GM12878 (cell line): ENCODE data around the gene DDAH1. TPM values are rescaled to one million over a fixed set of nuclear protein-coding genes. Genes with fewer than 3 reads are reported as not detected.
A peak's percentile ranks its signal among the peaks of the same experiment; 100 is the strongest.

Source experiments
- CHD1 ChIP-seq: IDR thresholded peaks from 2 replicates; pipeline ENCODE4 v1.6.1; 2012; ENCODE audit warnings: low read depth, low read length, improper control_type of control experiment
- CHD2 ChIP-seq: IDR thresholded peaks from 2 replicates; pipeline ENCODE4 v1.6.1; 2011; ENCODE audit warnings: low read depth, low read length, improper control_type of control experiment, borderline replicate concordance
- E4F1 ChIP-seq: fragments of 450-650 bp; IDR thresholded peaks from 2 replicates; pipeline ENCODE4 v1.6.1; 2018; ENCODE audit warnings: borderline replicate concordance, mild to moderate bottlenecking; ENCODE audit not compliant: partially characterized antibody
- ETV6 ChIP-seq, 2 experiments: fragments of 450-650 bp in 1 of 2; IDR thresholded peaks in 1 of 2; conservative IDR thresholded peaks in 1 of 2; 2 replicates each; pipeline ENCODE4 v1.6.1; 2014; ENCODE audit warnings: antibody characterized with exemption in 1 of 2, borderline replicate concordance in 1 of 2, low read depth in 1 of 2, mild to moderate bottlenecking in 1 of 2, moderate library complexity in 1 of 2
- HDAC6 ChIP-seq: fragments of 200-600 bp; sonication (generic); IDR thresholded peaks from one replicate; pipeline ENCODE4 v1.8.0; 2017; ENCODE audit warnings: antibody characterized with exemption; ENCODE audit not compliant: unreplicated experiment
- HSF1 ChIP-seq: fragments of 150-350 bp; IDR thresholded peaks from 2 replicates; pipeline ENCODE4 v1.6.1; 2014; ENCODE audit warnings: mild to moderate bottlenecking, low read depth, low read length
- IKZF1 ChIP-seq: fragments of 450-650 bp; conservative IDR thresholded peaks from 2 replicates; pipeline ENCODE4 v1.6.1; 2017; ENCODE audit warnings: antibody characterized with exemption, mild to moderate bottlenecking
- NR2F1 ChIP-seq: fragments of 450-650 bp; conservative IDR thresholded peaks from 2 replicates; pipeline ENCODE4 v1.6.1; 2017; ENCODE audit warnings: mild to moderate bottlenecking
- RELB ChIP-seq: fragments of 450-650 bp; IDR thresholded peaks from 2 replicates; pipeline ENCODE4 v1.6.1; 2017; ENCODE audit warnings: low read depth, mild to moderate bottlenecking, moderate library complexity
- SKIL ChIP-seq: fragments of 450-650 bp; IDR thresholded peaks from 2 replicates; pipeline ENCODE4 v1.6.1; 2017; ENCODE audit warnings: mild to moderate bottlenecking, low read depth, inconsistent platforms; ENCODE audit not compliant: poor library complexity, severe bottlenecking
- SP1 ChIP-seq: IDR thresholded peaks from one replicate; pipeline ENCODE4 v1.6.1; 2011; ENCODE audit warnings: low read depth, low read length
- TAF1 ChIP-seq: IDR thresholded peaks from 2 replicates; pipeline ENCODE4 v1.6.1; 2011; ENCODE audit warnings: mild to moderate bottlenecking, low read depth, low read length, borderline replicate concordance
- TCF3 ChIP-seq: IDR thresholded peaks from 2 replicates; pipeline ENCODE4 v1.6.1; 2012; ENCODE audit warnings: low read depth, mild to moderate bottlenecking, low read length, borderline replicate concordance; ENCODE audit not compliant: insufficient read depth
- ZBED1 ChIP-seq: IDR thresholded peaks from 2 replicates; pipeline ENCODE4 v1.6.1; 2016; ENCODE audit warnings: borderline replicate concordance
- ZBTB40 ChIP-seq: fragments of 450-650 bp; IDR thresholded peaks from 2 replicates; pipeline ENCODE4 v1.6.1; 2016; ENCODE audit warnings: mild to moderate bottlenecking, moderate library complexity, borderline replicate concordance
- polyA plus RNA-seq, 11 experiments: library from polyadenylated mRNA; depleted of rRNA in 4 of 11; unstranded in 6 of 11; stranded (reverse) in 5 of 11; fragments of >200 nt; fragmentation: Nextera tagmentation in 4 of 11; fragmentation: Illumina TruSeq in 1 of 11; extraction: Ambion mirVana in 4 of 11; extraction: Trizol in 1 of 11; gene quantifications; 1 replicate in 1 of 11; 2 replicates in 10 of 11; pipeline versions ENCODE4 v1.2.1 to v1.2.3, GENCODE V29; 2011 to 2016; ENCODE audit warnings: inconsistent platforms in 2 of 11, missing spikeins in 2 of 11, low read depth in 1 of 11
- total RNA-seq, 4 experiments: library from RNA; depleted of rRNA in 3 of 4; stranded (reverse); fragments of >200 nt in 3 of 4; fragmentation: Illumina TruSeq in 1 of 4; extraction: Trizol in 1 of 4; gene quantifications; 2 replicates each; pipeline versions ENCODE4 v1.2.1 to v1.2.3, GENCODE V29; 2013 to 2021

Gene DDAH1
- total and polyA plus RNA-seq, 10 of the 15 experiments (the other 5 are each of a cell fraction or from before 2014, with no cell fraction given) = 0.07 to 0.88 (median 0.27) TPM; not detected in 6

- TF ChIP-seq RELB = peak; percentile 35
- no peak for TF ChIP-seq SKIL
- no peak for TF ChIP-seq HDAC6
- TF ChIP-seq HSF1 = no peak
- no peak for TF ChIP-seq CHD2
- no peak for TF ChIP-seq TCF3
- no peak for TF ChIP-seq ZBTB40
- TF ChIP-seq SP1 = no peak
- no peak for TF ChIP-seq IKZF1
- no peak for TF ChIP-seq CHD1
- no peak for TF ChIP-seq ZBED1
- no peak for TF ChIP-seq E4F1
- TF ChIP-seq TAF1 = peak; percentile 77
- no peak for TF ChIP-seq NR2F1
- TF ChIP-seq ETV6 (conservative IDR thresholded peaks at IDR 0.05 in 1 of 2, IDR thresholded peaks at IDR 0.05 in 1 of 2; ENCODE audit: borderline replicate concordance in 1 of 2, low read depth in 1 of 2) = no peak
These were observed 189.2 kb downstream of the DDAH1 start (continued) for GRCh38 chr1:85275701-85276214.
